ENCODE data around the gene NPPA. TPM values are rescaled to one million over a fixed set of nuclear protein-coding genes. Genes with fewer than 3 reads are reported as not detected.
"Not testable (repeated sequence)": the region's sequence is repeated elsewhere in the genome, so short reads cannot be mapped to it uniquely, and the experiment has no call there.

NPPA gene
- 1 to 10 TPM in 2 of 5 donors, under 1 TPM in 3; 0.43 to 1.5 (median 0.73) TPM for polyA plus RNA-seq (ENCODE audit: insufficient read depth in 1 of 5, insufficient read length in 5 of 5, low replicate concordance in 1 of 5)
- long read RNA-seq, donor 1, result 0 reads
- long read RNA-seq, donor 2, result 0 reads
- long read RNA-seq, donor 3, transcript NPPA-202 (3 exons, 855 nt), result major isoform, 7 of 13 reads
- long read RNA-seq, donor 3, partial matches to known transcripts, result 6 of 13 reads
- long read RNA-seq, donor 3, other reads (novel, unspliced or antisense), result 0 of 13 reads
- long read RNA-seq, donor 4, result 0 reads
- long read RNA-seq, donor 5, result 0 reads
- long read RNA-seq, donor 6, result 0 reads
- long read RNA-seq, donor 7, result 0 reads
- long read RNA-seq, donor 8, result 0 reads

- no peak for DNase-seq
Observed at GRCh38 chr1:11847667-11848372, at the start of gene NPPA. Gene NPPA, minus strand, starts transcription at chr1:11847783. Its CDS starts 99 bp downstream, at chr1:11847684.

DNA sequence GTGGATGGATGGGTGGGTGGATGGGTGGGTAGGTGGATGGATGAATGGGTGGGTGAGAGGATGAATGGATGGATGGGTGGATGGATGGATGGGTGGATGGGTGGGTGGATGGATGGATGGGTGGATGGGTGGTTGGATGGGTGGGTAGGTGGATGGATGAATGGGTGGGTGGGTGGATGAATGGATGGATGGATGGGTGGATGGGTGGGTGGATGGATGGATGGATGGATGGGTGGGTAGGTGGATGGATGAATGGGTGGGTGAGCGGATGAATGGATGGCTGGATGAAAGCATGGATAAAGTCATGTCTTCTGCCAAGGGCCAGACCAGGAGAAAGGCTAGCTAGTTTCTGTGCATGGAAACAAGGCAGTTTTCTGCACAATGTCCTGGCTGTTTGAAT lies 46.9 kb upstream of the NPPA start:
- DNase-seq, result not testable (repeated sequence)

GRCh38 chr1:11893907-11894251 lies 46.3 kb upstream of the NPPA start:
- peak in 1 of 2 donors; percentile 35 for DNase-seq

GRCh38 chr1:11891433-11892186 lies 44.0 kb upstream of the NPPA start:
- no peak for DNase-seq

- DNase-seq, result no peak
Observed at GRCh38 chr1:11888877-11889208, 41.3 kb upstream of the NPPA start.

- no peak for DNase-seq
Observed at GRCh38 chr1:11888206-11888876, 40.8 kb upstream of the NPPA start.

- DNase-seq, result no peak
Observed at GRCh38 chr1:11887666-11888007, 40.1 kb upstream of the NPPA start.

GRCh38 chr1:11886986-11887665 lies 39.5 kb upstream of the NPPA start:
- DNase-seq, result no peak

DNA sequence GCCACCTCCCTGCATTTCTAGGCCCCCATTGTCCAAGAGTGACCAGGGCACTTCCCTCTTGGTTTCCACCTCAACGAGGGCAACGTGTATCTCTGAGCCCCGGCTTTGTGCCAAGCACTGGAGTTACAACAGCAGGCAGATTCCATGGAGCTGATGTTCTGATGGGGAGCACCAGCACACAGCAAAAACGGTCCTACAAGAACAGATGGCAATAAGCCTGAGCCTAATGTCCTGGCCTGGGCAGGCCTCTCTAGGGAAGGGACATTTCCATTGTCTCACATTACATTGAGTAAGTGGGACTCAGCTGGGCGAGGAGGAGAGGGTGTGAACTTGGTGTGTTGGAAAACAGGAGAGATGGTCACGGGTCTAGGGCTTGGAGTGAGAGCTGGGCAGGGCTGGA lies 38.3 kb upstream of the NPPA start:
- DNase-seq, result no peak

DNA sequence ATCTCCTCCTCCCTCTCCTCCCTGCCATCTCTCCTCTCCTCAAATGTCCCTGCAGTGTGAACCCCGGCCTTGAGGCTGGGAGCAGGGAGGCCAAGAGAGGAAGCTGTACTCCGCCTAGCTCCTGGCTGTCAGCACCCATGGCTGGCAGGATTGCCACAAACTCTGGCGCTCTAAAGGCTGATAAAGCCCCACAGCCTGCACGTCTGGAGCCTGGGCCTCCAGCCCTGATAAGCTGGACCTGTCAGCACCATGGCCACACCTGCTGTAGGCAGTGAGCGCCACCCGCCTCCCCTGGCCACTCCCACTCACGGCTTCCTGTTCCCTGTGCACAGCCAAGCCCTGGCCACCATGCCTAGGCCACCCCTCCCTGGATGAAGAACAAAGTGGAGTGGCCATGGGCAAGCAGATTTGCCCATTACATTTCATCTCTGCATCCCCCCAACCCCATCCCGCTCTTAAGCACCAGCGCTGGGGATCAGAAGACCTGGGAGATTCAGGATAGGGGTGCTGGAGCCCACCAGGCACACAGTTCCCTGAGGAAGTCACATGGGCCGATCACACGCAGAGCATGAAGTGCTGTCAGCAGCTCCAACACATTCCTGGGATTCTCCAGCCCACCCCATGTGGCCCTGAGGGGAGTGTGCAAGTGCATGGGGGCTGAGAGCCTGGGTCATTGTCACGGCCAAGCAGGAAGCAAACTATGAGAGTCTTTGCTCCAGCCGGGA lies 35.4 kb upstream of the NPPA start:
- no peak for DNase-seq

DNA sequence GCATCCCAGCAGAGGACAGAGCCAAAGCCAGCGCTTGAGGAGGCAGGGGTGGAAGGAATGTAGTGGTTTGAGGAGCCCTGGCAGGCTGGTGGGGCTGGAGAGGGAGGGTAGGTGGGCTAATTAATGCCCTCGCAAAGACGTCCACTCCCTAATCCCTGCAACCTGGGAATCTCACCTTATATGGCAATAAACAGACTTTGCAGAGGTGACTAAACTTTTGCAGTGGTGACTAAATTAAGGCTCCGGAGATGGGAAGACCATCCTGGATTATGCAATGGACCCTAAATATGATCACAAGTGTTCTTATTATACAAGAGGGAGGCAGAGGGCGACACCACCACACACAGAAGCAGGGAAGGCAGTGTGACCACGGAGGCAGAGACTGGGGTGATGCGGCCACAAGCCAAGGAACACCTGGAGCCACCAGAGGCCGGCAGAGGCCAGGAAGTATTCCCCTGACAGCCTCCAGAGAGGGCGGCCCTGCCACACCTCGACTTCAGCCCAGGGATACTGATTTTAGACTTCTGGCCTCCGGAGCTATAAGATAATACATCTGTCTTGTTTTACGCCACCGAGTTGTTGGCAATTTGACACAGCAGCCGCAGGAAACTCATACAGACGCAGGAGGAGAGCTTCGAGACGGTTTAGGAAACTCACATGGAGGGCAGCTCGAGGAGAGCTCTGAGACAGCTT lies 34.3 kb upstream of the NPPA start:
- no peak for DNase-seq

DNA sequence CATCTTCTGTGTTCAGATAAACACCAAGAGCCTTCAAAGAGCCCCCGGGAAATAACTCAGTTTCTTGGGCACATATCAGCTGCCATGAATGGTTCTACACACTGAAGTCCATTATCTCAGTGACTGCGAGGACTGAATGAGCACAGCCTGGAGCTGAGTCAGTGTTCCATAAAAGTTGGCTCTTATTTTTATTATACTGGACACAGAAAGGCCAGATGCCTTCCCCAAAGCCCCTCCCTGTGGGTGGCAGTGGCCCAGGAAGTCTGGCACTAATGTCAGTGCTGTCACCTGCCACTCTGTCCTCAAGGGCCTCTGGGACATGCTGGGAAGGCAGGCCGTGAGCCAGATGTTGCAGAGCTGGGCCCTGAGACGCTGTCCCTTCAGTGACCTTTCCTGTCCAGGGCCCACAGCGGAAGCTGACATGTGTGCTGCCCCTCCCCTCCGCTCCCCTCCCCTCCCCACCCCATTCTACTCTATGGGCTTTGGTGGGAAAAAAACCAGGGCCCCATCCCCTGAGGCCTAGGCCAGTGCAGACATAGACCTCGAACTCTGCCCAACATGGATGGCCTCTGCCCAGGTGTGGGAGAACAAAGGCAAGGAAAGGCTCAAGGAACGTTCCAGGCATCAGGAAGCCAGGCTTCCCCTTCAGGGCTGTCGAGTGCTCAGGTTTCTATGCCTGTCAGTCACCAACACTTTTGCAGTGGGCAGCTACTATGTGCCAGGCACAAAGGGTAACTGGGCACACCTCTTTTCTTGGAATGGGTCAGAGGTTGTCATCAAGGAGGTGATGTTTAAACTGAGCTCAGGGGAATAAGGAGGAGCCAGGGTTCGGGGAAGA lies 33.5 kb upstream of the NPPA start:
- DNase-seq, result peak; percentile 27 to 34

DNA sequence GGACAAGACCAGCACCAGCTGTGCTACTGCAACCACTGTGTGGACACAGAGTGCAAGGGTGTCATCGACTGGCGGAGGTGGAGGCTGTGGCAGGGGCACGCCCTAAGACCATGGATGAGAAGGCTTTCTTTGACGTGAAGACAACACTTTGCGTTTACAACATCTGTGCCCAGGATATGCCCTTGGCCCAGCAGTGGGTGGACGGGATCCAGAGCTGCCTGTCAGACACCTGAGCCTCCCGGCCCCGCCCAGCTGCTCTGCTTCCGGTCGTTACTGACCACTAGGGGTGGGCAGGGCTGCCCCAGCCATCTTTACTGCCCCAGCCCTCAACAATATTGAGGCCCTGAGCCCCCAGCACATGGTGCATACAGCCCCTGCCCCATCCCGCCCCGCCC lies 32.6 kb upstream of the NPPA start:
- DNase-seq, result no peak

GRCh38 chr1:11879311-11880180 lies 32.0 kb upstream of the NPPA start:
- no peak for DNase-seq

GRCh38 chr1:11878891-11879190 lies 31.3 kb upstream of the NPPA start:
- DNase-seq, result no peak

DNA sequence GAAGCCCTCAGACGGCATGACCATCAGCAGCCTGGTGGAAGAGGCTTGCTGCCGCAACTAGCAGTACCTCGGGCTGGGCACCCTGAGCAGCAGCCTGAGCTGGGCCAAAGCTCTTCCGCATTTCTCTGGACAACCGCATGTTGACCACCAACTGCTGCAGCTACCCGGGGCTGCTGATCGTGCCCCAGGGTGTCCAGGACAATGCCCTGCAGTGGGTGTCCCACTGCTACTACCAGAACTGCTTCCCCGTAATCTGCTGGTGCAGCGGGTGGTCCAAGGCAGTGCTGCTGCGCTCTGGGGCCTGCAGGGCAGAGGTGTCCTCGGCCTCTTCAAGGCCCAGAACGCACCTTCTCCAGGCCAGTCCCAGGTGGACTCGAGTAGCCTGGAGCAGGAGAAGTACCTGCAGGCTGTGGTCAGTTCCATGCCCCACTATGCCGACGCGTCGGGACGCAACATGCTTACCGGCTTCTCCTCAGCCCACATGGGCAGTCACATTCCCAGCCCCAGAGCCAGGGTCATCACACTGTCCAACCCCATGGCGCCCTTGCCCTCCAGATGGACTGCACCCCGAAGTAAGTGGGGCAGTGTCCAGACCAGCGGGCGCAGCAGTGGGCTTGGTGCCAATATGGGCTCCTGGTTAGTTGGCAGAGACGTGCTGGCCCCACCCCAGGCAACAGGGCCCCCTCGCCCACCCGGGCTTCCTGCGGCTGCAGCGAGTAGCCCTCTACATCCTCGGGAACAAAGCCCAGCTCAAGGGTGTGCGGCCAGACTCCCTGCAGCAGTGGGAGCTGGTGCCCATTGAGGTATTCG lies 30.7 kb upstream of the NPPA start:
- no peak for DNase-seq

GRCh38 chr1:11877074-11877473 lies 29.5 kb upstream of the NPPA start:
- peak in 1 of 2 donors; percentile 23 for DNase-seq

- DNase-seq, result no peak
Observed at GRCh38 chr1:11875094-11875493, 27.5 kb upstream of the NPPA start.
